IMR-90 (cell line): Measurements from ENCODE around the gene MRC2. TPM values are rescaled to one million over a fixed set of nuclear protein-coding genes. Genes with fewer than 3 reads are reported as not detected.
A peak's percentile ranks its signal among the peaks of the same experiment; 100 is the strongest.

Source experiments
- ATAC-seq: fragments of 200-7000 bp; cut with Tn5 transposase; 2 replicates; pipeline ENCODE4 v1.9.1; 2020; ENCODE audit warnings: low read depth, mild to moderate bottlenecking, moderate library complexity
- BruUV-seq: library from RNA; stranded (reverse); fragments of 400-500 nt; replicated peaks from 2 replicates; lab custom pipeline; 2021; lab: Mats Ljungman, UMichigan
- CTCF ChIA-PET: fragments of 300-600 bp; formaldehyde crosslinking; extraction: SDS; loops from one replicate; lab custom pipeline; 2021; ENCODE audit warnings: antibody characterized with exemption; lab: Yijun Ruan, JAX
- POLR2A ChIA-PET: fragments of 300-600 bp; sonication (Branson Sonifier 250); formaldehyde crosslinking; loops from one replicate; lab custom pipeline; 2022; ENCODE audit warnings: antibody characterized with exemption; ENCODE audit not compliant: unreplicated experiment; lab: Charles Lee
- DNase-seq: peaks from one replicate; pipeline ENCODE4 v3.0.0; 2013
- H2AFZ ChIP-seq: replicated peaks from 2 replicates; pipeline ENCODE3; 2013; ENCODE audit warnings: low read length, mild to moderate bottlenecking; ENCODE audit not compliant: poor library complexity
- H2AK5ac ChIP-seq: 2 replicates; pipeline ENCODE4 v1.6.1; 2013; ENCODE audit warnings: low read depth, low read length, inconsistent platforms
- H2AK9ac ChIP-seq: replicated peaks from 2 replicates; pipeline ENCODE3; 2013; ENCODE audit warnings: mild to moderate bottlenecking, low read depth, low read length, moderate library complexity; ENCODE audit not compliant: poor library complexity
- H2BK120ac ChIP-seq: 2 replicates; pipeline ENCODE4 v1.6.1; 2013; ENCODE audit warnings: low read depth, low read length, inconsistent platforms
- H2BK15ac ChIP-seq: 3 replicates; pipeline ENCODE4 v1.6.1; 2013; ENCODE audit warnings: low read depth, low read length, inconsistent platforms
- H2BK20ac ChIP-seq: 2 replicates; pipeline ENCODE4 v1.6.1; 2013; ENCODE audit warnings: low read depth, mild to moderate bottlenecking, inconsistent platforms, low read length, moderate library complexity
- H2BK5ac ChIP-seq: 2 replicates; pipeline ENCODE4 v1.6.1; 2013; ENCODE audit warnings: mild to moderate bottlenecking, low read depth, low read length, inconsistent platforms; ENCODE audit not compliant: poor library complexity, severe bottlenecking
- H3K14ac ChIP-seq: replicated peaks from 2 replicates; pipeline ENCODE4 v1.6.1; 2013; ENCODE audit warnings: low read depth, low read length, inconsistent platforms
- H3K18ac ChIP-seq: 2 replicates; pipeline ENCODE4 v1.6.1; 2013; ENCODE audit warnings: low read depth, low read length, control low read depth
- H3K23ac ChIP-seq: 2 replicates; pipeline ENCODE4 v1.6.1; 2013; ENCODE audit warnings: low read depth, low read length, inconsistent platforms
- H3K27ac ChIP-seq: 2 replicates; pipeline ENCODE4 v1.5.1; 2013; ENCODE audit warnings: mild to moderate bottlenecking, control low read depth, low read length; ENCODE audit not compliant: insufficient read depth
- H3K27me3 ChIP-seq: 2 replicates; pipeline ENCODE4 v1.6.1; 2013; ENCODE audit warnings: low read length; ENCODE audit not compliant: control insufficient read depth, insufficient read depth
- H3K36me3 ChIP-seq: 2 replicates; pipeline ENCODE4 v1.6.1; 2013; ENCODE audit warnings: low read length, mixed read lengths; ENCODE audit not compliant: control insufficient read depth, insufficient read depth
- H3K4ac ChIP-seq: 2 replicates; pipeline ENCODE4 v1.6.1; 2013; ENCODE audit warnings: low read depth, low read length, inconsistent platforms
- H3K4me1 ChIP-seq: 2 replicates; pipeline ENCODE4 v1.6.1; 2013; ENCODE audit warnings: low read length, mixed read lengths; ENCODE audit not compliant: control insufficient read depth, insufficient read depth
- H3K4me2 ChIP-seq: 2 replicates; pipeline ENCODE4 v1.6.1; 2013; ENCODE audit warnings: low read depth, mild to moderate bottlenecking, control low read depth, low read length, moderate library complexity
- H3K4me3 ChIP-seq: 2 replicates; pipeline ENCODE4 v1.5.1; 2013; ENCODE audit warnings: low read depth, mild to moderate bottlenecking, control low read depth, low read length, moderate library complexity; ENCODE audit not compliant: insufficient read depth
- H3K56ac ChIP-seq: 2 replicates; pipeline ENCODE4 v1.6.1; 2013; ENCODE audit warnings: low read length, inconsistent platforms; ENCODE audit not compliant: insufficient read depth; ENCODE audit errors: extremely low read depth
- H3K79me1 ChIP-seq, 2 experiments: 2 replicates each; pipeline ENCODE4 v1.6.1; 2013; ENCODE audit warnings: low read length in 2 of 2, inconsistent platforms in 1 of 2, low read depth in 1 of 2
- H3K9ac ChIP-seq: 2 replicates; pipeline ENCODE4 v1.6.1; 2013; ENCODE audit warnings: low read depth, low read length, control low read depth
- H3K9me1 ChIP-seq: 2 replicates; pipeline ENCODE4 v1.6.1; 2013; ENCODE audit warnings: low read length, inconsistent platforms; ENCODE audit not compliant: insufficient read depth
- H3K9me3 ChIP-seq: 2 replicates; pipeline ENCODE4 v1.6.1; 2013; ENCODE audit warnings: low read length; ENCODE audit not compliant: control insufficient read depth, insufficient read depth
- H4K20me1 ChIP-seq: 2 replicates; pipeline ENCODE4 v1.6.1; 2013; ENCODE audit warnings: low read length, inconsistent platforms; ENCODE audit not compliant: insufficient read depth
- H4K5ac ChIP-seq: 2 replicates; pipeline ENCODE4 v1.6.1; 2013; ENCODE audit warnings: mild to moderate bottlenecking, low read depth, low read length, control low read depth
- H4K8ac ChIP-seq, 2 experiments: 2 replicates each; pipeline ENCODE4 v1.6.1; 2013; ENCODE audit warnings: low read depth in 2 of 2, low read length in 2 of 2, control low read depth in 1 of 2, inconsistent platforms in 1 of 2
- H4K91ac ChIP-seq: 2 replicates; pipeline ENCODE4 v1.6.1; 2013; ENCODE audit warnings: low read depth, low read length, inconsistent platforms; ENCODE audit not compliant: insufficient read depth
- CEBPB ChIP-seq: IDR thresholded peaks from 2 replicates; pipeline ENCODE4 v1.6.1; 2012; ENCODE audit warnings: low read depth, low read length, improper control_type of control experiment
- FOS ChIP-seq: fragments of 150-350 bp; IDR thresholded peaks from 2 replicates; pipeline ENCODE4 v1.6.1; 2016; ENCODE audit warnings: low read depth, low read length
- MAFK ChIP-seq: IDR thresholded peaks from 2 replicates; pipeline ENCODE4 v1.6.1; 2012; ENCODE audit warnings: low read depth, low read length, improper control_type of control experiment
- NFE2L2 ChIP-seq: fragments of 150-350 bp; IDR thresholded peaks from 2 replicates; pipeline ENCODE4 v1.6.1; 2016; ENCODE audit warnings: low read depth, mild to moderate bottlenecking, low read length
- POLR2A ChIP-seq: IDR thresholded peaks from 2 replicates; pipeline ENCODE4 v1.6.1; 2012; ENCODE audit warnings: mild to moderate bottlenecking, low read depth, low read length
- RAD21 ChIP-seq: IDR thresholded peaks from 2 replicates; pipeline ENCODE4 v1.6.1; 2012; ENCODE audit warnings: low read length, improper control_type of control experiment
- RCOR1 ChIP-seq: IDR thresholded peaks from 2 replicates; pipeline ENCODE4 v1.6.1; 2012; ENCODE audit warnings: mild to moderate bottlenecking, low read length, improper control_type of control experiment; ENCODE audit not compliant: insufficient replicate concordance
- RFX5 ChIP-seq: IDR thresholded peaks from 2 replicates; pipeline ENCODE4 v1.8.0; 2012; ENCODE audit warnings: low read depth, mild to moderate bottlenecking, low read length, moderate library complexity
- WGBS, 2 experiments: methylation state at CpG; one replicate each; pipeline versions ENCODE4 v1.1.5 to v1.1.7; 2013; ENCODE audit warnings: missing lambda C conversion rate in 2 of 2; ENCODE audit not compliant: insufficient read length in 1 of 2; ENCODE audit errors: extremely low coverage in 2 of 2; 5-methylcytosine and 5-hydroxymethylcytosine counted together
- dilution Hi-C: fragments of 300-500 bp; cut with HindIII; formaldehyde crosslinking; loops from one replicate; pipeline ENCODE4 v1.14.3; 2018; ENCODE audit warnings: low sequenced_read_pairs; ENCODE audit not compliant: unreplicated experiment
- in situ Hi-C: fragments of 300-500 bp; cut with MboI; formaldehyde crosslinking; loops from 3 replicates; pipeline ENCODE4 v1.14.3; 2019; ENCODE audit warnings: low sequenced_read_pairs, inconsistent platforms, mixed read lengths
- intact Hi-C: fragments of 100-400 bp; cut with micrococcal nuclease; formaldehyde crosslinking; loops from 2 replicates; pipeline ENCODE4 v1.10.0; 2022
- polyA plus RNA-seq, 3 experiments: library from polyadenylated mRNA; depleted of rRNA; stranded (reverse); fragments of >200 nt; gene quantifications; 2 replicates each; pipeline ENCODE4 v1.2.3, GENCODE V29; 2012; ENCODE audit warnings: low replicate concordance in 1 of 3
- total RNA-seq: library from RNA; depleted of rRNA; stranded (reverse); fragments of >200 nt; gene quantifications from 2 replicates; pipeline ENCODE4 v1.2.3, GENCODE V29; 2012
- TF ChIP-seq, protein P1 (sequence below): fragments of 150-350 bp; IDR thresholded peaks from 2 replicates; pipeline ENCODE4 v1.6.1; 2017; ENCODE audit warnings: mild to moderate bottlenecking, antibody characterized with exemption, low read length, low read depth

MRC2 gene
- total and polyA plus RNA-seq, 2 of the 4 experiments (the other 2 are of a cell fraction), result 39.3 to 137 TPM

DNA sequence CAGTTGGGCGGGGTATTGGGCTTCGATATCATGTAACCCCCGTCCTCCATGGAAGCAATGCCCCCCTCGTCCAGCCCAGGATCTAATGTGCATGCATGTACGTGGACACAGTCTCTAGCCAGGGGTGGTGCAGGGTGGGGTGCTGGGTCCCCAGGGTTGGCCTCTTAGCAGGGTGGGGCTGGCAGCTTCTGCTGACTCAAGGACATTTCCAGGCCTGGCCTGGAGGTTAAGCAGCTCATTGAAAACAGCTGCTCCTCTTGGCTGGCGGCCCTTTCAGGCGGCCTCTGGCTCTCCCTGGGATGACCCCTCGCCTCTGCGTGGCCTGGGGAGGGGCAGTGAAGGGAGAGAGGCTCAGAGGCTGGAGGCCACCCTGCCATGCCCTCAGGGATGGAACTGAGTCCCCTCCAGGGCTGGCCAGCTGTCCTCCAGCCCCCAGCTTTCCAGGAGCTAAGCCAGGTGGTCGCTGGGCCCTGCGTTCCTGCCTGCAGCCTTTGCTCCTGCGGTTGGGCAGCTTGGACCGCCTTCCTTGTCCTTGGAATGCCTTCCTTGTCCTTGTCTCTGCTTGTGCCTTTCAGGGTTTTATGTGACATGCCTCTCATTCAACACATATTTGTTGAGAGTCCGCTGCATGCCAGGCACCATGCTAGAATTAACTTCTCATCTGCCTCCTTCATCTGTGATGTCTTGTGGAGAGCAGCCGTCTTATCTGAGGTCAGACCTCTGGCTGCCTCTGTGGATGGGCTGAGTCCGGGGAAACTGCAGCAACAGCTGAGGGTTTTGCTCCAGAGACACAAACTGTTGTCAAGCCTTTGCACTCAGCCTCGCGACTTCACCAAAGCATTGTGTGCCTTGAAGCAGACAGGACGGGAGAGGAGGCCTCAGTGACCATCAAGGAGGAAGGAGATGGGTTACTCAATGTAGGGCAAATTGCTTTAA lies 26.6 kb downstream of the MRC2 start:
- dilution Hi-C loops (no loop called here), intact Hi-C loops (loop anchor here (10.0 kb wide), 1 partner anchor 99 kb away; no protein-coding TSS in a partner anchor), in situ Hi-C loops (no loop called here)
- Histone ChIP-seq H3K27me3 (no peaks in the 10 kb centered on the region), H3K4me1 (peaks cover 23% of the 10 kb centered on the region), H2BK120ac (peak overlapping the region; percentile 80), H4K5ac (no peak overlapping the region), H3K36me3 (peaks cover 17% of the 10 kb centered on the region), H3K23ac (peak overlapping the region; percentile 78), H3K18ac (peak overlapping the region; percentile 7; the same call in 1 of the 2 replicates), H2BK20ac (peak overlapping the region; percentile 78), H3K4me2 (peak overlapping the region; percentile 66; the same call in 1 of the 2 replicates), H3K56ac (0 out of 2 replicates have a peak overlapping the region, but pooled peaks have one; percentile 24), H3K9me1 (peaks cover 38% of the 10 kb centered on the region), H3K14ac (peak overlapping the region; percentile 92), H4K91ac (peak overlapping the region; percentile 87), H4K20me1 (peaks cover 49% of the 10 kb centered on the region), H3K27ac (peak overlapping the region; percentile 60), H3K9ac (no peak overlapping the region), H3K4me3 (no peak overlapping the region), H4K8ac (peak overlapping the region; percentile 41 to 53; a peak in 3 of 4 replicates), H3K79me1 (peaks cover 32 to 96% of the 10 kb centered on the region in 2 experiments), H2BK15ac (peak overlapping the region; percentile 38; the same call in 1 of the 3 replicates), H3K9me3 (no peaks in the 10 kb centered on the region), H2AFZ (peak overlapping the region; percentile 25), H3K4ac (peak overlapping the region; percentile 85), H2AK5ac (peak overlapping the region; percentile 92), H2AK9ac (peak overlapping the region; percentile 12), H2BK5ac (peak overlapping the region; percentile 37)
- no peak for TF ChIP-seq RAD21
- peak; percentile 57; the same call in 1 of the 2 replicates for TF ChIP-seq MAFK
- no peak for TF ChIP-seq NFE2L2
- TF ChIP-seq CEBPB, result no peak
- TF ChIP-seq FOS, result no peak
- no peak for TF ChIP-seq RCOR1
- TF ChIP-seq, protein P1, sequence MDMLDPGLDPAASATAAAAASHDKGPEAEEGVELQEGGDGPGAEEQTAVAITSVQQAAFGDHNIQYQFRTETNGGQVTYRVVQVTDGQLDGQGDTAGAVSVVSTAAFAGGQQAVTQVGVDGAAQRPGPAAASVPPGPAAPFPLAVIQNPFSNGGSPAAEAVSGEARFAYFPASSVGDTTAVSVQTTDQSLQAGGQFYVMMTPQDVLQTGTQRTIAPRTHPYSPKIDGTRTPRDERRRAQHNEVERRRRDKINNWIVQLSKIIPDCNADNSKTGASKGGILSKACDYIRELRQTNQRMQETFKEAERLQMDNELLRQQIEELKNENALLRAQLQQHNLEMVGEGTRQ, result no peak
- TF ChIP-seq RFX5, result no peak
- no peak for TF ChIP-seq POLR2A
- no TSS peak for BruUV-seq
- 42% methylated on average over 10 of the region's 19 CpGs; no CpG with 5 or more reads in 1 of the 2 experiments for WGBS, 2 experiments
- DNase-seq (peak; percentile 38), ATAC-seq (peak; percentile 49)
- POLR2A ChIA-PET, result no interaction called here
- CTCF ChIA-PET, result interaction anchor here (0.5 kb wide), 1 partner anchor 88 kb away, joined by 3 read pairs; no protein-coding TSS in a partner anchor
